Measurements from ENCODE around the gene GRID1. TPM values are rescaled to one million over a fixed set of nuclear protein-coding genes. Genes with fewer than 3 reads are reported as not detected.

The GRID1 gene
- total RNA-seq, 1 experiment from 2014 or later, result not detected

GRCh38 chr10:86019141-86019540 lies 347.5 kb downstream of the GRID1 start:
- DNase-seq, result no peak
- no peak overlapping the region for H3K27ac Mint-ChIP-seq (ENCODE audit: unreplicated experiment)
- intact Hi-C loops (cut with micrococcal nuclease; ENCODE audit: unreplicated experiment), result no loop called here
- TF ChIP-seq, protein P1, sequence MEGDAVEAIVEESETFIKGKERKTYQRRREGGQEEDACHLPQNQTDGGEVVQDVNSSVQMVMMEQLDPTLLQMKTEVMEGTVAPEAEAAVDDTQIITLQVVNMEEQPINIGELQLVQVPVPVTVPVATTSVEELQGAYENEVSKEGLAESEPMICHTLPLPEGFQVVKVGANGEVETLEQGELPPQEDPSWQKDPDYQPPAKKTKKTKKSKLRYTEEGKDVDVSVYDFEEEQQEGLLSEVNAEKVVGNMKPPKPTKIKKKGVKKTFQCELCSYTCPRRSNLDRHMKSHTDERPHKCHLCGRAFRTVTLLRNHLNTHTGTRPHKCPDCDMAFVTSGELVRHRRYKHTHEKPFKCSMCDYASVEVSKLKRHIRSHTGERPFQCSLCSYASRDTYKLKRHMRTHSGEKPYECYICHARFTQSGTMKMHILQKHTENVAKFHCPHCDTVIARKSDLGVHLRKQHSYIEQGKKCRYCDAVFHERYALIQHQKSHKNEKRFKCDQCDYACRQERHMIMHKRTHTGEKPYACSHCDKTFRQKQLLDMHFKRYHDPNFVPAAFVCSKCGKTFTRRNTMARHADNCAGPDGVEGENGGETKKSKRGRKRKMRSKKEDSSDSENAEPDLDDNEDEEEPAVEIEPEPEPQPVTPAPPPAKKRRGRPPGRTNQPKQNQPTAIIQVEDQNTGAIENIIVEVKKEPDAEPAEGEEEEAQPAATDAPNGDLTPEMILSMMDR (IDR thresholded peaks at IDR 0.05; ENCODE audit: unreplicated experiment), result no peak
- BruUV-seq (replicated peaks), result no TSS peak
- no peaks in the 10 kb centered on the region for H3K4me1 Mint-ChIP-seq (ENCODE audit: low read depth, unreplicated experiment)
- H3K9me3 Mint-ChIP-seq (ENCODE audit: low read depth, unreplicated experiment), result no peaks in the 10 kb centered on the region
- H3K27me3 Mint-ChIP-seq (ENCODE audit: unreplicated experiment), result peaks cover 39% of the 10 kb centered on the region
- no peaks in the 10 kb centered on the region for H3K36me3 Mint-ChIP-seq (ENCODE audit: insufficient read depth, unreplicated experiment)
- CTCF ChIA-PET, result no interaction called here
- no peak overlapping the region for H3K4me3 Mint-ChIP-seq (ENCODE audit: low read depth, unreplicated experiment)

DNA sequence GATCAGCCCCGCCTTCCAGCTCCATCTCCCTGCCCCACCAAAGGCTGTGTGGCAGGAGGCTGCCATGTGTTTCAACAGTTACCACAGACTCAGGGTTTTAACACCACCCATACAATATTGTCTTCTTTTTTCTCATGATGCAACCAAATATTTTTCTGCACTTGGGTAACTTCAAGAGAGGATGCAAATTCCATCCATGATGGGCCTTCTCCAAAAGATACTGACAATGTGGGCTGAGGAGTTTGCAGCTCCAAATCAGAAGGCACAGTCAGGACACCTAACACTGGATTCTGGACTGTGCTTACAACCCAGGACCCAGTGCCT lies 347.9 kb downstream of the GRID1 start:
- CTCF ChIA-PET, result no interaction called here
- no peaks in the 10 kb centered on the region for H3K36me3 Mint-ChIP-seq (ENCODE audit: insufficient read depth, unreplicated experiment)
- no peak overlapping the region for H3K27ac Mint-ChIP-seq (ENCODE audit: unreplicated experiment)
- no peak overlapping the region for H3K4me3 Mint-ChIP-seq (ENCODE audit: low read depth, unreplicated experiment)
- H3K4me1 Mint-ChIP-seq (ENCODE audit: low read depth, unreplicated experiment), result no peaks in the 10 kb centered on the region
- intact Hi-C loops (cut with micrococcal nuclease; ENCODE audit: unreplicated experiment), result no loop called here
- DNase-seq, result no peak
- BruUV-seq (replicated peaks), result no TSS peak
- no peaks in the 10 kb centered on the region for H3K9me3 Mint-ChIP-seq (ENCODE audit: low read depth, unreplicated experiment)
- peaks cover 40% of the 10 kb centered on the region for H3K27me3 Mint-ChIP-seq (ENCODE audit: unreplicated experiment)
- TF ChIP-seq, protein P1 (IDR thresholded peaks at IDR 0.05; ENCODE audit: unreplicated experiment), result no peak

GRCh38 chr10:86017841-86018734 lies 348.5 kb downstream of the GRID1 start:
- CTCF ChIA-PET, result no interaction called here
- Mint-ChIP-seq H3K36me3 (ENCODE audit: insufficient read depth, unreplicated experiment) (no peaks in the 10 kb centered on the region), H3K4me3 (ENCODE audit: low read depth, unreplicated experiment) (no peak overlapping the region), H3K27me3 (ENCODE audit: unreplicated experiment) (peaks cover 46% of the 10 kb centered on the region), H3K27ac (ENCODE audit: unreplicated experiment) (no peak overlapping the region), H3K9me3 (ENCODE audit: low read depth, unreplicated experiment) (no peaks in the 10 kb centered on the region), H3K4me1 (ENCODE audit: low read depth, unreplicated experiment) (no peaks in the 10 kb centered on the region)
- TF ChIP-seq, protein P1 (IDR thresholded peaks at IDR 0.05; ENCODE audit: unreplicated experiment), result no peak
- BruUV-seq (replicated peaks), result no TSS peak
- no peak for DNase-seq
- intact Hi-C loops (cut with micrococcal nuclease; ENCODE audit: unreplicated experiment), result no loop called here

DNA sequence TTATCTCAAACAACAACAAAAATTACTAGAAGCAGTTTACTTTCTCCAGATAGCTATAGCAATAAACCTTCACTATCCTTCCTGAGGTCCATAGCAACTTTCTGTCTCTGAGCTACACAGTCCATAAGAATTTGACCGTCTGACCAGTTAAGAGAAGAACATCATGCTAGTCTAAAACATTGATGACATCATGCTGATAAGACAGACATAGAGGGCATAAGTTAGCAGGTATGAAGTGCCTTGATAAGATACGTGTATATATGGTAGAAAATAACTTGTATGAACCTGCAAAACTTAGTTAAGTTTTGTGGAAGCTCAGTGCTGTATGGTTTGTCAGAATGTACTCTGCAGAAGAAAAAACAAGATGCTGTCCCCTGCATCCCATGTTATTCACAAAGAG lies 353.0 kb downstream of the GRID1 start:
- intact Hi-C loops (cut with micrococcal nuclease; ENCODE audit: unreplicated experiment), result no loop called here
- peaks cover 69% of the 10 kb centered on the region for H3K27me3 Mint-ChIP-seq (ENCODE audit: unreplicated experiment)
- H3K9me3 Mint-ChIP-seq (ENCODE audit: low read depth, unreplicated experiment), result no peaks in the 10 kb centered on the region
- CTCF ChIA-PET, result no interaction called here
- DNase-seq, result no peak
- no peaks in the 10 kb centered on the region for H3K36me3 Mint-ChIP-seq (ENCODE audit: insufficient read depth, unreplicated experiment)
- TF ChIP-seq, protein P1 (IDR thresholded peaks at IDR 0.05; ENCODE audit: unreplicated experiment), result no peak
- no peak overlapping the region for H3K4me3 Mint-ChIP-seq (ENCODE audit: low read depth, unreplicated experiment)
- H3K27ac Mint-ChIP-seq (ENCODE audit: unreplicated experiment), result no peak overlapping the region
- no peaks in the 10 kb centered on the region for H3K4me1 Mint-ChIP-seq (ENCODE audit: low read depth, unreplicated experiment)
- BruUV-seq (replicated peaks), result no TSS peak
